HT-29 (cell line): Measurements from ENCODE around the gene MTCH1. TPM values are rescaled to one million over a fixed set of nuclear protein-coding genes. Genes with fewer than 3 reads are reported as not detected.

Experiments used
- DNase-seq: peaks from one replicate; pipeline ENCODE4 v3.0.0-alpha.2; 2015; ENCODE audit warnings: low spot score
- total RNA-seq: library from RNA; depleted of rRNA; stranded (reverse); fragments of >200 nt; shearing (Covaris generic); gene quantifications from 2 replicates; pipeline ENCODE4 v1.2.3, GENCODE V29; 2014; rRNA removed

The MTCH1 gene
- total RNA-seq, 1 experiment from 2014 or later = 264 TPM

- no peak for DNase-seq
Observed at GRCh38 chr6:36927691-36928546, 58.1 kb downstream of the MTCH1 start.

- DNase-seq = no peak
Observed at GRCh38 chr6:36926708-36927513, 59.1 kb downstream of the MTCH1 start.

GRCh38 chr6:36925809-36926208 is 60.2 kb downstream of the MTCH1 start:
- DNase-seq = no peak

GRCh38 chr6:36924778-36925374 is 61.1 kb downstream of the MTCH1 start:
- no peak for DNase-seq

GRCh38 chr6:36924131-36924530 is 61.9 kb downstream of the MTCH1 start:
- no peak for DNase-seq

- DNase-seq = no peak
Observed at GRCh38 chr6:36920546-36920945, 65.5 kb downstream of the MTCH1 start.

- DNase-seq = peak; percentile 27
Observed at GRCh38 chr6:36920049-36920448, 65.9 kb downstream of the MTCH1 start.

Other genes with a start within 250 kb of the MTCH1 start
- 0.10 TPM in 1 of 2 replicates, not detected in the other for gene CPNE5, start 146.8 kb downstream of the MTCH1 start, total RNA-seq
- 23.3 and 24.4 TPM in 2 replicates for gene PPIL1, start 111.4 kb downstream of the MTCH1 start, total RNA-seq
- 16.9 and 19.1 TPM in 2 replicates for gene C6orf89, start 100.2 kb downstream of the MTCH1 start, total RNA-seq
- gene PI16, start 31.5 kb downstream of the MTCH1 start, total RNA-seq = 0.29 TPM in 1 of 2 replicates, not detected in the other
- 0.31 and 0.53 TPM in 2 replicates for gene FGD2, start 19.5 kb upstream of the MTCH1 start, total RNA-seq
- 20.0 and 23.6 TPM in 2 replicates for gene PIM1, start 184.0 kb upstream of the MTCH1 start, total RNA-seq